NCI-H1436 (cell line): Measurements from ENCODE around the gene RHBDF1.

Experiments used
- DNase-seq: peaks from one replicate; lab custom pipeline; 2025; lab: John Stamatoyannopoulos, UW

Gene RHBDF1

GRCh38 chr16:74747-75334, 2.4 kb upstream of the RHBDF1 start:
- DNase-seq = no peak

DNA sequence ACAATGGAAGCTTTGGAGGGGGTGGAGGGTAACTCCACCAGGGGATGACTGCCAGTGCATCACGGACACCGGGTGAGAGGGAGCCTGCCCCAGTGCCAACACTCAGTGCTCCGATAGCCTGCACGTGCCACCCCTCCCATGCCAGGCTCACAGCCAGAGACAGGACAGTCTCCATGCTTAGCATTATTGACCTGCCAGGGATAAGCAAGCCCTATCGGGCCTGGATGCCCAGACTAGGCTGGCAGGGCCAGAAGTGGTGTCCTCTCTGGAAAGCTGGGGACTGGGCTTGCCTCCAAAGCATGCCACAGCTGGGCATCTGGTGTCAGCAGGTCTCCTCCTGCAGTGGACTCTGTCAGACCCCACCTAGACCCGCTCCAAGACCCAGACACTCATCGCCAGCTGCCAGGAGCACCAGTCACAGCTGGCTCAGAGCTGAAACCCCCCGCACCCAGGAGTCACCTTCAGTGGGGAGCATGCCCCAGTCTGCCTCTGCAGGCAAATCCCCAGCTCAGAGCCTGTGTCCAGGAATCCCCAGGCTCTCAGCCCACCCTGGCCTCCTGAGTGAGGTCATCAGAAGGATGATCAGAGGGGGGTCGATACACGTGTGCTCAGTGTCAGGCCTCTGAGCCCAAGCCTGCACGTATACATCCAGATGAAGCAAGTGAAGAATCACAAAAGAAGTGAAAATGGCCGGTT, 1.8 kb upstream of the RHBDF1 start:
- DNase-seq = no peak

DNA sequence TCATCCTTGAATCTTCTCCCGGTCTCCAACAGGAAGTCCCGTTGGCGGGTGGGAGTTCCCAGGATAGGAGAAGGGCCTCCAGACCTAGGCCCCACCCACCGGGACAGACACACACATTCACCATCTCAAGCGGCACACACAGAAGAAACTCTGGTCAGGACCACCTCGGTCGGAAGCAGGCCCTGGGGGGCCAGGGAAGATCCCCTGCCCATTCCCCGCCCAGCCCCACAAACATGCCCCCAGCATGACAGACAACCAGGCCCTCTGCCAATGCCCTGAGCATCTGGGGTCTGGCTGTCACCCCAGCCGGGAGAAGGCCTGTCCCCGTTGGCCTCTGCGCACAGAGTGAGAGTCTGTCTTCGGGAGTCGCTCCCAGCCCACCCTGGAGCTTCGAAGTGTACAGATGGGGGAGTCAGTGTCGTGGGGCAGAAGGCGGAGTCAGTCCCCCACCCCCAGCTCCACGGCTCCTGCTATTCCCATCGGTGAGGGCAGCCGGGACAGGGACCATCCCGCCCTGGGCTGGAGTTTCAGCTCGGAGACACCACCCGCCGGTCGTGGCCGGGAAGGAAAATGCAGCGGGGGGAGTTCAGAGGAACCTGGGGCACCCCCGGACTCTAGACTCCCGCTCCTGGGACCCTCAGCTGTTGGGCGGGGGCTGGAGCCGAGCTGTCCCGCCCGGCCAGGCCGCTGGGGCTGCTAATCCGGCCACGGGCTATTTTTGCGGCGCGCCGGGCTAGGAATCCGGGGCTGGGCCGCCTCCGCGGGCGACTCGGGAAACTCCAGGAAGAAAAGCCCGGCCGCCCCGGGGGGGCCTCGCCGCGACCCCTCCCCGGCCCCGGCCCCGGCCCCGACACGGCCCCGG, 660 bp downstream of the RHBDF1 start:
- DNase-seq = no peak

DNA sequence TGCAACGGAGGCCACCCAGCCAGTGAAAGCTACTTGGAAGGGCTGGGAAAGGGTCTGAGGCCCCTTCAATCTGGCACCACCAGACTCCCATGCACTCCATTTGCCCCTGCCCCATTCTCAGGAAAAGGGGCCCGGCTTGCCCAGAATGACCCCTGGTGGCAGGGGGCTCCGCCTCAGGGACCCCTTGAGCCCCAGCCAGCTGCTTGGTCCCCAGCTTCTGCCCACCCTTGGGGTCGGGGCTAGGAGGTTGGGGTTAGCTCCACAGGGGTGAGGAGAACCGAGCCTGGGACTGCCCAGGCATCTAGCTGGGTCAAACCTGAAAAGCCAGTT, 1.3 kb downstream of the RHBDF1 start:
- DNase-seq = no peak

- DNase-seq = no peak
Observed at GRCh38 chr16:69181-69580, 3.2 kb downstream of the RHBDF1 start.

GRCh38 chr16:67884-68789, 4.3 kb downstream of the RHBDF1 start:
- no peak for DNase-seq

- no peak for DNase-seq
Observed at GRCh38 chr16:67183-67791, 5.1 kb downstream of the RHBDF1 start.

- no peak for DNase-seq
Observed at GRCh38 chr16:66309-67182, 5.9 kb downstream of the RHBDF1 start.

DNA sequence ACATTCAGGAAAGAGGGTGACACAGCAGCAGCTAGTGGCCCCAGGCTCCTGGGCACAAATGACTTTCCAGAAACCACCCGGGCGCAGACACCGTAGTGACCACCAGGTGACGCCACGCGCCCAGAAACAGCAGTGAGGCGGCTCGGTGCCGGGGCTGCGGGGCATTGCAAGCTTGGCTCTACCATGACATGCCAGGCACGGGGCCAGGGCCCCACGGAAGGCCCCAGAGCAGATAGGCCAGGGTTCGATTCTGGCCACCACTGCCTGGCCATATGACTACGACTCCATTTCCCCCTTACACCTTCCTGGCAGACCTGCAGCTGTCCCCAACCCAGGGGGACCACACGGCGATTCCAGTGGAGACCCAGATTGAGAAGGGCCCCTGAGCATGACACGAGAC, 6.7 kb downstream of the RHBDF1 start:
- DNase-seq = peak; percentile 71

GRCh38 chr16:64914-65255, 7.5 kb downstream of the RHBDF1 start:
- no peak for DNase-seq

- no peak for DNase-seq
Observed at GRCh38 chr16:63998-64913, 8.2 kb downstream of the RHBDF1 start.

DNA sequence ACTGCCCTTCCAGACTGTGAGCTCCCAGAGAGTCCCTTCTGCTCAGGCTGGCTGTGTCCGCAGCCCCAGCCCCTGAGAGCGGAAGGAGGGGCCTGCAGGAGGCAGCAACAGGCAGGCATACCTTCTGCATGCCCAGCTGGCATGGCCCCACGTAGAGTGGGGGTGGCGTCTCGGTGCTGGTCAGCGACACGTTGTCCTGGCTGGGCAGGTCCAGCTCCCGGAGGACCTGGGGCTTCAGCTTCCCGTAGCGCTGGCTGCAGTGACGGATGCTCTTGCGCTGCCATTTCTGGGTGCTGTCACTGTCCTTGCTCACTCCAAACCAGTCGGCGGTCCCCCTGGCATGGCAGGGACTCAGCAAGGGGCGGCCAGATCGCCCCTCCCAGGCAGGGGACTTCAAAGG, 9.0 kb downstream of the RHBDF1 start:
- no peak for DNase-seq

DNA sequence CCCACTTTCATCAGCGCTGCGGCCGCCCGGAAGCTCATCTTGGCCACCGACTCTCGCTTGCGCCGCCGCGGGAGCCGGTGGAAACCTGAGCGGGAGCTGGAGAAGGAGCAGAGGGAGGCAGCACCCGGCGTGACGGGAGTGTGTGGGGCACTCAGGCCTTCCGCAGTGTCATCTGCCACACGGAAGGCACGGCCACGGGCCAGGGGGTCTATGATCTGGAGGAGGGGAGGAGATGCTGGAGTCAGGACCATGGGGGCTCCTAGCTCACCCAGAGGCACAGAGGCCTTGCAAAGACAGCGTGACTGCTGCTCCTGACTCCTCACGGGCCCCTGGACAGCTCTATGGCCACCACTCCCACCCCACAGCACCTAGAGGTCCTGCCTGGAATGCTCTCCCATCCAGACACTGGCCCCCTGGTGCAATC, 9.5 kb downstream of the RHBDF1 start:
- no peak for DNase-seq

DNA sequence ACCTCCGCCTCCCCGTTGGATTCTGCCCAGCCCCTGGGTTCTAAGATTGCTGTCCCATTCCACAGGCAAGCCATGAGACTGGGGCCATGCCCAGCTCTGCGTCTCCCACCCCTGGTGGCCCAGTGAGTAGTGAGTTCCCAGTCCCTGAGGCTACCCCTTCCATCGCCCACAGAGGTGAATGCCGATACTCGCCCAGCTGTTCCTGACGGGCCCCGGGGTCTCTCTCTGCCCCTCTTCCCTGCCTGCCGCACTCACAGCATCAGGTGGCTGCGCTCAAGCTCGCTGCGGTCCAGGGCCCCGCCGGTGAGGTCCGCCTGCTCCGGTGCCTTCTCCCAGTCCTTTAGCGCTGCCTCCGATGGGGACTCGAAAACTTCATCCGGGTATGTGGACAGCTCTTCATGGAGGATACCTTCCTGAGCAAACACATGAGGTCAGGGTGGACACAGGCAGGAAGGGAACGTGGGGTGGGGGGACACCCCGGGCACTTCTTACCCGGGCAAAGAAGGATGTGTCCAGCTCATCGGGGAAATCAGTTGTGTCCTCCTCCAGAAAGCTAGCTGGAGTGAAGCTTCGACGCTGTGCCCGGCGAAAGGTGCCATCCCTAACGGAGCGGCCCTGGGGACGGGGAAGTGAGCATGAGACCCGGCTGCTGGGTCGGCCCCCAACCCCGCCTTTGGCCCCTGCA, 10.0 kb downstream of the RHBDF1 start:
- DNase-seq = no peak

GRCh38 chr16:61879-62281, 10.6 kb downstream of the RHBDF1 start:
- no peak for DNase-seq

DNA sequence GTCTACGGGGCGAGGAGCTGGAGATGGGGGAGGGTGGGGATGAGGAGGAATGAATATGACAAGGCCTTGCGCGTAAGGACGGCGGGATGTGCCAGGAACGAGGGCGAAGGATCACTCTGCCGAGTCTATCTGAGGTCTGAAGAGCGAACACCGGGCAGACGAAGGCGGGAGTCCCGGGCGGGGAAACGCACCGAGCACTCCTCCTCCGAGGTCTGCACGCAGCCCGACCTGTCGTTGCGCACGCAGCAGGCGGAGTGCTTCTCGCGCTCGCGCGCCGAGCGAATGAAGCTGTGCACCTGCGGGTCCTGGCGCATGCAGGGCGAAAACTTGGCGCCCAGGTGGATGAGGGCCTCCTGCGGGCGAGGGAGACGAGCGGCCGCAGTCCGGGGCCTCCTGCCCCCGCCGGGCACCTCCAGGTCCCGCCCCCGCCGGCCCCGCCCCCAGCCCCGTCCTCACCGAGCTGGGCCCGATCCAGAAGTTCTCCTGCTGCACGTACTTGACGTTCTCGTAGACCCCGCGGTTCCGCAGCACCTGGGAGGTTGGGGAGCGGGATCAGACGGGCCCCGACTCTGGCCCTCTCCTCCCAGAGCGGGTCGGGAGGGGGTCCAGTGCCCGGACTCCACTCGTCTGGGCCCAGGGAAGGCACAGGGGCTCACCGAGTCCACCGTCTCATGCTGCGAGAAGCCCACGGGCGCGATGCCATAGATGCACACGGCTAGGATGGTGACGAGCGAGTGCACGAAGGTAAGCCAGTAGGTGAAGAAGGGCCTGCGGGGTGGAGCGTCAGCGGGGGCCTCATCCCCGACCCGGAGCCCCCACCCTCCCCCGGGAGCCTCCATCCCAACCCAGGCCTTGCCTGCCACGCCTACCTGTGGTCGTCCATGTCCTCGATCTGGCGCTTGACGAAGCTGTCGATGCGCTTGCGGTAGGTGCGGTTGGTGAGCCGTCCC, 11.2 kb downstream of the RHBDF1 start:
- no peak for DNase-seq

- DNase-seq = no peak
Observed at GRCh38 chr16:60166-60565, 12.3 kb downstream of the RHBDF1 start.

GRCh38 chr16:59440-60059, 12.9 kb downstream of the RHBDF1 start:
- DNase-seq = no peak
